Cardiac muscle cell (in vitro differentiated cells and primary cell): Measurements from ENCODE around the gene MTUS2. TPM values are rescaled to one million over a fixed set of nuclear protein-coding genes. Genes with fewer than 3 reads are reported as not detected.

Source experiments
- DNase-seq, 2 donors: peaks; one replicate each; pipeline versions ENCODE4 v3.0.0 to v3.0.0-alpha.2; 2010 to 2017; ENCODE audit warnings: low read depth in 1 of 2, low spot score in 1 of 2
- H3K27ac ChIP-seq: fragments of 200-600 bp; sonication (generic); 2 replicates; pipeline ENCODE4 v1.5.1; 2016
- H3K27me3 ChIP-seq: fragments of 200-600 bp; sonication (generic); 2 replicates; pipeline ENCODE4 v1.6.0; 2016; ENCODE audit warnings: control low read depth
- H3K36me3 ChIP-seq: fragments of 200-600 bp; sonication (generic); 2 replicates; pipeline ENCODE4 v1.5.1; 2016; ENCODE audit warnings: control low read depth
- H3K4me1 ChIP-seq: fragments of 200-600 bp; sonication (generic); 2 replicates; pipeline ENCODE4 v1.8.1; 2017; ENCODE audit warnings: low read depth, mild to moderate bottlenecking, mixed run types
- H3K4me3 ChIP-seq: fragments of 200-600 bp; sonication (generic); 2 replicates; pipeline ENCODE4 v1.5.1; 2016; ENCODE audit warnings: mild to moderate bottlenecking
- H3K9me3 ChIP-seq: fragments of 200-600 bp; sonication (generic); 2 replicates; pipeline ENCODE4 v1.5.1; 2017; ENCODE audit warnings: low read depth, mild to moderate bottlenecking, control low read depth
- polyA plus RNA-seq: library from polyadenylated mRNA; unstranded; fragments of >200 nt; fragmentation: Nextera tagmentation; extraction: Ambion mirVana; gene quantifications from 2 replicates; pipeline ENCODE4 v1.2.1, GENCODE V29; 2016
- total RNA-seq: library from RNA; depleted of rRNA; stranded (reverse); fragments of >200 nt; gene quantifications from 2 replicates; pipeline ENCODE4 v1.2.3, GENCODE V29; 2016
- TF ChIP-seq, protein P1 (sequence below): IDR thresholded peaks from 2 replicates; pipeline ENCODE4 v1.5.1; 2012; ENCODE audit warnings: low read depth, mild to moderate bottlenecking, low read length

Gene MTUS2
- total and polyA plus RNA-seq, 2 experiments from 2014 or later: 31.6 to 96.9 TPM

DNA sequence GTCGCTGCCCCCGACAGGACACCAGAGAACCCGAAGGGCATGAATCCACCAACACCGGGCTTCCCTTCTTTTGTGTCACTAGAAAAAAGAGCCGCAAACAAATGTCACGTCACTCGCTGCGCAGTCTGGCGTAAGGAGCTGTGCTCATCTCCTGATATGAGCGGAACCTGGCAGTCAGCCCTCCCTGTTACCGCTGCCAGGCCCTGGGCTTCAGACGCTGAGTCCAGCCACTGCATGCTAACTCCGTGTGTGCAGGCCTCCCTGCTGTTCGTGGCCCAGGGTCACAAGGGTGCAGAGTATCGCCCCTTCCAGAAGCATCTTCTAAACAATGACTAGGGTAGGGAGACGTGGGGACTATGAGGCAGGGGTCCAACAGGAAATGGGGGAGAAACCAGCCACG lies 704.0 kb downstream of the MTUS2 start:
- Histone ChIP-seq H3K36me3 (peaks cover 6% of the 10 kb centered on the region), H3K27me3 (no peaks in the 10 kb centered on the region), H3K9me3 (no peaks in the 10 kb centered on the region), H3K4me1 (no peaks in the 10 kb centered on the region), H3K4me3 (no peak overlapping the region), H3K27ac (no peak overlapping the region)
- DNase-seq: peak in 1 of 2 donors; percentile 95
- TF ChIP-seq, protein P1, sequence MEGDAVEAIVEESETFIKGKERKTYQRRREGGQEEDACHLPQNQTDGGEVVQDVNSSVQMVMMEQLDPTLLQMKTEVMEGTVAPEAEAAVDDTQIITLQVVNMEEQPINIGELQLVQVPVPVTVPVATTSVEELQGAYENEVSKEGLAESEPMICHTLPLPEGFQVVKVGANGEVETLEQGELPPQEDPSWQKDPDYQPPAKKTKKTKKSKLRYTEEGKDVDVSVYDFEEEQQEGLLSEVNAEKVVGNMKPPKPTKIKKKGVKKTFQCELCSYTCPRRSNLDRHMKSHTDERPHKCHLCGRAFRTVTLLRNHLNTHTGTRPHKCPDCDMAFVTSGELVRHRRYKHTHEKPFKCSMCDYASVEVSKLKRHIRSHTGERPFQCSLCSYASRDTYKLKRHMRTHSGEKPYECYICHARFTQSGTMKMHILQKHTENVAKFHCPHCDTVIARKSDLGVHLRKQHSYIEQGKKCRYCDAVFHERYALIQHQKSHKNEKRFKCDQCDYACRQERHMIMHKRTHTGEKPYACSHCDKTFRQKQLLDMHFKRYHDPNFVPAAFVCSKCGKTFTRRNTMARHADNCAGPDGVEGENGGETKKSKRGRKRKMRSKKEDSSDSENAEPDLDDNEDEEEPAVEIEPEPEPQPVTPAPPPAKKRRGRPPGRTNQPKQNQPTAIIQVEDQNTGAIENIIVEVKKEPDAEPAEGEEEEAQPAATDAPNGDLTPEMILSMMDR: no peak

DNA sequence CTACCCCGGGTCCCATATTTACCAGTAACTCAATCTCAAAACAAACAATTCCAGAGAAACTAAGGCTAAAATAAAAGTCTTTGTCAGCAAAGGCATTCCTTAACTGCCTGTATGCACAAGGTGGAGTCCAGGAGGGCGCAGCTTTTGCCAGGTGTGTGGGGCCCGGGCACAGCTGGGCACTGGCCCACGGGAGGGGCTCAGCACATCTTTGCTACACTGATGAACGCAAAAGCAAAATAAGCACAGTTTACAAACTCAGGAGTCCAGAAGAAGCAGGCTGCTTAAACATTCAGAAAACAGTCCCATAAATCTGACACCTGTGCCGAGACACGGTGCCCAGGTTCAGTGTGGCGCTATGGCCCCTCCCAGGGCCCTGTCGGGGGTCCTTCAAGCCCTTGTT lies 704.5 kb downstream of the MTUS2 start:
- TF ChIP-seq, protein P1: no peak
- DNase-seq: no peak
- no peaks in the 10 kb centered on the region for H3K4me1 ChIP-seq
- peaks cover 7% of the 10 kb centered on the region for H3K36me3 ChIP-seq
- no peaks in the 10 kb centered on the region for H3K27me3 ChIP-seq
- H3K27ac ChIP-seq: no peak overlapping the region
- H3K4me3 ChIP-seq: no peak overlapping the region
- H3K9me3 ChIP-seq: no peaks in the 10 kb centered on the region

DNA sequence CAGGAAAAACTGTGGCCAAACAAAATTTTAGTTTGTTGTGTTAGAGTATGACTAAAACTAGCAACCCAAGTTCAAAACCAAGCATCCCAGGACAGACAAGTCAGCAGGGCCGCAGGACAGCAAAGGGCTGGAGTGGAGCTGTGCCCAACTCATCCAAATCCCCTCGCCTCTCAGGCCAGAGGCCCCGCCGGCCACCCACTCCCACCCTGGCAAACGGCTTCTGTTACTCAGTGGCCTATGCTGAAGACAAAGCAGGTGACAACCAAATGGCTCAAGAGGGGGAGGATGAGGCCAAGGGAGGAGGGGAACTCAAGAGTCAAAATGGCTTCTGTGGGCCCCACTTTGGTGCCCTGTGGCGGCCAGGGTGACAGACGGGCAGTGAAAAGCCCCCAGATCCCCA lies 705.6 kb downstream of the MTUS2 start:
- Histone ChIP-seq H3K36me3 (peaks cover 8% of the 10 kb centered on the region), H3K27ac (no peak overlapping the region), H3K4me3 (no peak overlapping the region), H3K4me1 (no peaks in the 10 kb centered on the region), H3K27me3 (no peaks in the 10 kb centered on the region), H3K9me3 (no peaks in the 10 kb centered on the region)
- DNase-seq: no peak
- TF ChIP-seq, protein P1: no peak

DNA sequence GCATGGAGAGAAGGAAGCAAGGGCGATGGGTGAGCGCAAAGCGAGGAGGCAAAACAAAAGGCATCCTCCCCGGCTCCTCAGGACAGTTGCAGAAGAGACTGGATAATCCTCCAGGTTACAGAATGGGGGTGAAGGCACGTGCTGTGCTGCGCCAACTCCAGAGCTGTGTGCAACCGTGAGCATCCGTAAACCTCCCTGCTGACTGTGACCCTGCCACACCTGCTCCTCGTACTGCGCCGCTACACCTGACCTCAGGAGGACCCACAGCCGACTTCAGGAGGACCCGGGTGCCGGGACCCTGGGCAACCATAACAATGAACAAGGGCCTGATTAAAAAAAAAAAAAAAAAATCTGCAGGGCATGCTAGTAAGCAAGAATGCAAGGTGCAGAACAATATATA lies 706.6 kb downstream of the MTUS2 start:
- TF ChIP-seq, protein P1: no peak
- no peak for DNase-seq
- Histone ChIP-seq H3K27ac (no peak overlapping the region), H3K4me3 (no peak overlapping the region), H3K27me3 (no peaks in the 10 kb centered on the region), H3K9me3 (no peaks in the 10 kb centered on the region), H3K36me3 (peaks cover 13% of the 10 kb centered on the region), H3K4me1 (no peaks in the 10 kb centered on the region)

DNA sequence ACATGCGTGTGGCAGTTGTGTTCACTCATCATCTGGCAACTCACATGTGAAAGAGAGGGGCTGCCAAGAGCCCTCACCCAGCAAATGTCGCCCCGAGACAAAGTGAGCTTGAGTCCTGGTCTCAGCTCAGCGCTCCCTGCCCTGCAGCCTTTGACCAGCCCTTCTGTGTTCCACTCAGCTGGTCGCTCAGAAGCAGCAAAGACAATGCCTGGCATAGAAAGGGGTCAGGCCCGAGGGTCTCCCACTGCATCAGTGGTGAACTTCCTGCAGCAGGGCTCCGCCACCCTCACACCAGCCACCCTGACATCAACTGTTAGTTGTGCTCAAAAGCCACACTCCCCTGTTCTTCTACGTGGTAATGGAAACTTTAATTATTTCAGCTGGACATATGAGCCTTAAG lies 707.4 kb downstream of the MTUS2 start:
- H3K4me1 ChIP-seq: no peaks in the 10 kb centered on the region
- no peaks in the 10 kb centered on the region for H3K27me3 ChIP-seq
- H3K27ac ChIP-seq: no peak overlapping the region
- H3K36me3 ChIP-seq: peaks cover 19% of the 10 kb centered on the region
- H3K4me3 ChIP-seq: no peak overlapping the region
- TF ChIP-seq, protein P1: no peak
- H3K9me3 ChIP-seq: no peaks in the 10 kb centered on the region
- no peak for DNase-seq

DNA sequence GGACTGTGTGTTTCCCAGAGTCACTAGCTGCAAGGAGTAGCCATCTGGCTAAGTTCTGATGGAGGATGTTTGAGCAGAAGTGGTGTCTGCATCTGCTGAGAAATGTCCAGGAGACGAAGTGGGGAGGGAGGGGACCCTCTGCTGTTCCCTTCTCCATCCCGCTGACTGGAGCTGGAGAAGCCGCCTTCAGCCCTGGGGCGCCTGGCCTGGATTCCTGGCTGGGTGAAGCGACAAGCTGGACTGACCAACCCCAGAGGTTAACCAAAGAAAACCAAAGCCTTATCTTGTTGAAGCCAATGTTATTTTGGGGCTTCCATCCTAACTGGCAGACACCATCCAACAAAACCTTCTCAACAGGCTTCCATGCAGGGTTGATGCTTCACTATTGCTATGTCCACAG lies 707.8 kb downstream of the MTUS2 start:
- no peak for DNase-seq
- H3K36me3 ChIP-seq: peaks cover 23% of the 10 kb centered on the region
- TF ChIP-seq, protein P1: no peak

More for the DNA sequence above, 707.8 kb downstream of the MTUS2 start:
- Histone ChIP-seq H3K4me1 (no peaks in the 10 kb centered on the region), H3K27me3 (no peaks in the 10 kb centered on the region), H3K9me3 (no peaks in the 10 kb centered on the region), H3K27ac (no peak overlapping the region), H3K4me3 (no peak overlapping the region)
